CD4-positive, alpha-beta T cell treated with Interleukin-17A for 4 hours (primary cell): ENCODE measurements around the gene ISCA2.

Source experiments
- DNase-seq: peaks from one replicate; pipeline ENCODE4 v3.0.0-alpha.2; 2020; ENCODE audit warnings: mixed read lengths

The ISCA2 gene

DNA sequence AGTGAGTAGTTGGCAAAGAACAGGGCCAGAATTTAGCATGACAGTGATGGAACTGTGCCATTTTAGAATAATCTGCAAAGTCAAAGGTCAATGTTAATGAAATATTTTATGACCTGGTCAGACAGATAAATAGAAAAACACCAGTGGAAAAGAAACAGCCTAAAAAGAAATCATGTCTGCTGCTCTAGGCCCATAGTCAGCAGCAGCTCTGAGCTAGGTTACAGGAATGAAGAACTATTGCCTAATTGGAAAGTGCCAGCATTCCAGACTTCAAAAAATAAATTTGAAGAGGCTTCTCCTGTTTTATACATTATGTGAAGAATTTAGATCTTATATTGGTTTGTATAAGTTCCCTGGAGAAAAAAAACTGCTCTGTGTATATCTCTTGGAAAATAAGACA is 10.2 kb upstream of the ISCA2 start:
- DNase-seq: no peak

DNA sequence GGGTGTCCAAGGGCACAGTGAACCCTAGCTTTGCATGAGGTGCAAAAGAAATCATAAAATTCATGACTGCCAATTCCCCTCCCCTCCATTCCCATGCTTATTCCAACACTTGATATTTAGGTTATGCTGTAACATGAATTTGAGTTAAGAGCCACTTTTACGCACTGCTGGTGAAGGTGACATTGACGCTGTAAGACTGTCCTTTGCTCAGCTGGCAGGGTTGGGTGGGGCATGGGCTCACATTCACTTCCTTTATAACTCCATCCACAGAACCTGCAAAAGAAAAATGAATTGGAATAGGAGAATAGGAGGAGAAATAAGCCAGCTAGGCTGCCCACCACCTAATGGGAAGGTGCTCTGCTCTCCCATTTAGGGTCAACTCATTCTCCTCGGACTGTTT is 7.4 kb upstream of the ISCA2 start:
- DNase-seq: no peak

DNA sequence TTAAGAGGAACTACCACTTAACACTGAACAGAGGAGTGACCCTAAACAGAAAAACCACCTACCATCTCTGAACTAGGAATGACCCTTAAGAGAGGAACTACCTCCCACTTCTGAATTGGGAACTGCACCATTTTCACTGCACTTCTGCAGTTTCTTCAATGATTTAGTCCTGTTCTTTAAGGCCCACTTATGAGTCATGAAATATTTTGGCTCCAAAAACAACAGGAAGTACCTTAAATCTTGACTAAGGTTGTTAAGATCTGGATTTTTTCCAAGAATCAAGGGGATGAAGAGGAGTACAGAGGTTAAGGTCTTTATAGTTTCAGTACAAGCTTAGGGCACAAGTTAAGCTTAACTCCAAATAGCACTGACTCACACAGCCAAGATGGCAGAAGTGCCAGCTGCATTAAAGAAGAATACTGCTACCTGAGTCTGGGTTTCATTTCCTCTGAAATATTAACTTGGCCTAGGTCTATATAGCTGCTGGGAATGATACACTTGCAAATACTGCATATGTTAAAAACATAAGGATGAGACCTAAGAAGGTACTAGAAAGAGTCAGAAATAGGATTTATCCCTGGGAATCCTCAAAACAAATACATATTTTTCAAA is 4.7 kb upstream of the ISCA2 start:
- DNase-seq: no peak

DNA sequence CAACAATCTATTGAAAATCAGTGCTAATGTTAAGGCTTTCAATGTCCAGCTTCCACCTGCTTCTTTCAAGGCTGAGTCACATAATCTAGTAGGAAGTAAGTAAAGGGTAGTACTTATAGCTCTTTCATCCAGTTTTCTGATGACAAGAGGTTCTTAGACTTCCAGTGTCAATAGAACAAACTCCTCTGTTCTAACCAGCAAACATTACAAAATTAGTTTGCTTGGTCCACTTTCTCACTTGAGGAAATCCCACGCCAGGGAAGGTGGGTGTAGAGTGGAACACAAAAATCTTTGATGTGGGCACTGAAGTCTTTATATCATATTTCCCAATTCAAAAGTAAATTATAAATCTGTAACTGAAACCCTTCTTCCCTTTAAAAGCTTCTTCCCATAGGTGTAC is 3.1 kb upstream of the ISCA2 start:
- DNase-seq: no peak

DNA sequence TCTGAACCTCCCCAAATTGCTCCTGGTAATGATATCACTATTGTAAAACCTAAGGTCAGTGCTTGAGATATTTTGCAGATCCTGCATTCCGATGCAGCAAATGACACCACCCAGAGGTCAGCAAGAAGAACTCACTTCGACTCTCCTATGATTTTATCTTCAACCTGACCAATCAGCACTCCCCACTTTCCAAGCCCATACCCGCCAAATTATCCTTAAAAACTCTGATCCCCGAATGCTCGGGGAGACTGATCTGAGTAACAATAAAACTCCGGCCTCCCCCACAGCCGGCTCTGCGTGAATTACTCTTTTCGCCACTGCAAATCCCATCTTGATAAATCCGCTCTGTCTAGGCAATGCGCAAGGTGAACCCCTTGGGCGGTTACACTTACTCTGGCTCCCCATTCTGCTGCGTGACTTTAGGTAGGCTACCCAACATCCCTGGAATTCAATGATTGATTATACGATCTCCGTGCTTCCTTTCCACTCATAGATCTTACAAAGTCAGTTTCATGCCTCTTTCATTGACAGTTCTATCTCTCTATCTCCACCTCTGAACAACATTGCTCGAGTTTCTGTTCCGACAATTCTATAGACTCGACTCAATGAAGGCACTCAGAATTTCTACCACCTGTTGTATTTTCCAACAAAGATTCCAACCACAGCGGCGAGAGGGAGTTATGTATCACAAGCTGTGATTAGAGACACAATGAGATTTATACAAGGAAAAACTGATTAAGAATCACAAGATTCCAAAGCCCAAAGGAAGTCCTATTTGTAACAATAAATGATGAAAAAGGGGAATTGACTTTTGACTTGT is 1.4 kb upstream of the ISCA2 start:
- peak; percentile 13 for DNase-seq

DNA sequence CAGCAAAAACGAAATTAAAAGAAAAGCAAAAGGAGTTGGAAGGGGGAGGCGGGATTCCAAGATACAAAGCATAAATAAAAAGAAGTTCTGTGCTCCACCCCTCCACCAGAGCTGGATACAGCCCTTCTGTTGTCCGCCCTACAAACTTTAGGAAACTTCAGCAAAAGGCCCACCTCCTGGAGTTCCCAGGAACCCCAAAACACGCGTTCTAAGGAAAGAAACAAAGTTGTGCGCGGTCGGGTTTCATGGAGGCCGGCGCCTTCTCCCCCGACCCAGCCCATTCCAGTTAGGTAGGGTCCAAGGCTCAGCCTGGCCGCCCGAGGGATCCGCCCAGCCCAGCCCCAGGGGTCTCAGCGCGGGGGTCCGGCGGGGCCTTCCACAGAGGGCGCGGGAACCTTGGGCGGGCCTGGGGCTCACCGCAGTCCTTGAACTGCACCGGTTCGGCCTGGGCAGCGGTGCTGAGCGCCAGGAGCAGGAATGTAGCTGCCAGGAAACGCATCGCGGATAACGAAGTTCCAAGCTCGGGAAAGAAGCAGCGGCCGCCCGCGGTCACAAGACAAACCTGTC is 706 bp upstream of the ISCA2 start, which contains the start of gene NPC2:
Gene NPC2, minus strand, starts transcription at position 530 of the 567 bp plus-strand sequence. Its CDS starts 31 bp downstream, at position 499.
- DNase-seq: no peak

DNA sequence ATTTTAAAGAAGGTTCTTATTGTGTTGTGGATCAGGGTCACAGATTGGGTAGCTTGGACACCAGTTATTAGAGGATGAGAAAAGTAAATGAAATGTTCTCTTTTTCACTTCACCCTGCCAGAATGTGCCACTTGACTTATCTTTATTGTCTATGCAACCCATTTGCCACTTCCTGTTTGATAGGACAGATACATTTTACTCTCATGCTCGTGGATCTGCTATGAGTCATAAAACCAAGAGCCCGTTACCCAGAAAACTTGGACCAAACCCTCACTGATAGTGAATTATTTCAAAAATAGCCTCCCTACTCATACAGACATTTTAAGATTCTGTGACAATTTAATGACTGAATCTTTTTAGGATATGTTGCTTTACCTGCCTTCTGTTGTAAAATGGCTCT is 1.8 kb downstream of the ISCA2 start:
- DNase-seq: no peak

DNA sequence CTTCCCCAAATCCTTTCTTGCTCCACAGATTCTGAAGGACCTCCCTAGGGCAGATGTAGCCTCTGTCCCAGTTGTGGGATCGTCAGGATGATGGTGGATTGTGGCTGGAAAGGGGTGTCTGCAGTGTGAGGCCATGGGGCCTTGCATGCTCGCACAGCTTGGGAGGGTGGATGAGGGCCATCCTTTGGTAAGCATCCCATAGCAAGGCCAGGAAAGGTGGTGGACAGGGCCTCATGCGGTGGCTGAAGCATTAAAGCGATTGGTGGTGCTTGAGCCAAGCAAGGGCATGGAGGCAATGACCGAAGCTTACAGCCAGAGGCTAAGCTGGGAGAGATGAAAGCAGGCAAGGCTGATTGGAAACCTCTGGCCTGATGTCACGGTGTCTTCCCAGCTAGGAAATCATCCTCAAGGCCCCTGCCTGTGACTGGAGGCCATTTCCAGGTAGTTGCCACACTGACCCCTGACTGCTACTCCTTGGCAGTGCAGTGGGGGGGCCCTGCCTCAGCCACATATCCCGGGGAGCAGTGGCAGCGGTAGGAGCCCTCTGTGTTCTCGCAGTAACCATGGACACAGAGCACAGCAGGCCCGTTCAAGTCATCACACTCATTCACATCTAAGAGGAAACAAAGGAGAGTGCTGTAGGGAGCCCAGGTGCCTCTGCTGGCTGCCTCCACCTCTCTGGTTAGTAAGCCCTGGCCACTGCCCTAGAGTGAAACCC is 7.0 kb downstream of the ISCA2 start:
- no peak for DNase-seq

DNA sequence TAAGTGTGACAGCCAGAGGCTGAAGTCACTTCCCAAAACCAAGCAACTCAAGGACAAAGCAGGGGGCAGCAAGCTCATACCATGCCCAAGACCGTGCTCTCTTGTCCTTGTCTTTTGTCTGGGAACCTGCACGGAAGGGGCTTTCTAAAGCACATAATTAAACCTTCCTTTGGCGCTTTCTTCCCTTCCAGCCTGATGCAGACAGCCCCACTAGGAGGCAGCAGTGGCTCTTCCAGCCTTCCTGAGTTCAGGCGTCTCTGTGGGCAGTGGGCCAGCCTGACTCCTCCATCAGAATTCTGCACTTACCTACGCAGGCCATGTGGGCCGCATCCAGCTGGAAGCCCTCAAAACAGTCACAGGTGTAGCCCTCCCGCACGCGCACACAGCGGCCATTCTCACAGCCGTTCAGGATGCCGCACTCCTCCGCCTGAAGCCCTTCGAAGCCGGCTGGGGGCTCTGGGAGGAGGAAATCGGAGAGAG is 7.6 kb downstream of the ISCA2 start:
- no peak for DNase-seq

DNA sequence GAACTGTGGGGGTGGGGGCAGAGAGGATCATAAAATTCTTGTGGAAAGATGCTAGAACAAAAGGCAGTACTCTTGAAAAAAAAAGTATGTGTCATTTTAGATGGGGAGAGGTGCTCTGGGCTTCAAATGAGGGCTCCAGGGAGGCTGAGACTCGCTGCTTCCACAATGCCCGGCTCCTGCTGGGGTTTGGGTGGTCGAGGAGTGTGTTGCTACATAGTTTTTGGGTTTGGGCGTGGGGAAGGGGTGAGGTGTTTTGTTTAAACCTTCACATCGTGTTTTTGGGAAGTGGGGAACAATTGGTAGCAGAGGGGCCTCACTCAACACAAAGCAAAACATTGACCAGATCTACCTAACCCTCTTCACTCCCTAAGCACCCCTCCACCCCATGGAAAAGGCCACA is 8.1 kb downstream of the ISCA2 start:
- no peak for DNase-seq

DNA sequence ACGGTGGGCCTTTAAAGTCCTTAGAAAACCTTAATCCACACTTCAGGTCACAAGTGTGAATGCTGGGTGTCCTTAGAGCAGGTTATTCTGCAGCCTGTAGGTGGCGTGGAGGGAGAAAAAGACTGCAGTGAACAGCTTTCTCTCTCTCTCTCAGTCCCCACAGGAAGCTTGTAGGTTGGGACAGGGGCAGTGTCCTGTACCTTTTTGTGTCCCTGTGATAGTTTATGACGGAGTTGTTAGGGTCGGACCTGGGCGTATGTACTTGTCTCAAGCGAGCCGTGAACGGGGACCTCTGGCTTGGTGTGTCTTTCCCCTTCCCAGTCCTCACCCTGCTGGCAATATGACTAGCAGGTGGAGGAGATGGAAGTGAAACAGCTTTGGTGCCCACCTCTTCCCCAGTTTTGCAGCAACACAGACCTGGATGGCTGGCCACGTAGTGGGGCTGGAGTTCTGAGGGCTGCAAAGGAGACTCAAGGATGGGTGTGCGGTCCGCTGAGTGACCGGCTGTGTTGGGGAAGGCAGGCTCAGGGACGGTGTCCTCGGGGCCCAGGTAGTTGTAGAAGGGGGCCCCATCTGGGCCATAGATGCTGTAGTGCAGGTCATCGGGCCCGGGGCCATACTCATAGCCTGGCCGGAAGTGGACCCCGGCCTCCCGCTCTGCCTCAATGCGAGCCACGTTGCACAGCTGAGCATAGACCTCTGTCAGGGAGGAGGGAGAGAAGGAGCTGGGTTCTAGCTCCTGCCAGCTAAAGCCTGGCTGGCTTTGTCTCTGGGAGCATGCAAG is 8.9 kb downstream of the ISCA2 start:
- DNase-seq: no peak

DNA sequence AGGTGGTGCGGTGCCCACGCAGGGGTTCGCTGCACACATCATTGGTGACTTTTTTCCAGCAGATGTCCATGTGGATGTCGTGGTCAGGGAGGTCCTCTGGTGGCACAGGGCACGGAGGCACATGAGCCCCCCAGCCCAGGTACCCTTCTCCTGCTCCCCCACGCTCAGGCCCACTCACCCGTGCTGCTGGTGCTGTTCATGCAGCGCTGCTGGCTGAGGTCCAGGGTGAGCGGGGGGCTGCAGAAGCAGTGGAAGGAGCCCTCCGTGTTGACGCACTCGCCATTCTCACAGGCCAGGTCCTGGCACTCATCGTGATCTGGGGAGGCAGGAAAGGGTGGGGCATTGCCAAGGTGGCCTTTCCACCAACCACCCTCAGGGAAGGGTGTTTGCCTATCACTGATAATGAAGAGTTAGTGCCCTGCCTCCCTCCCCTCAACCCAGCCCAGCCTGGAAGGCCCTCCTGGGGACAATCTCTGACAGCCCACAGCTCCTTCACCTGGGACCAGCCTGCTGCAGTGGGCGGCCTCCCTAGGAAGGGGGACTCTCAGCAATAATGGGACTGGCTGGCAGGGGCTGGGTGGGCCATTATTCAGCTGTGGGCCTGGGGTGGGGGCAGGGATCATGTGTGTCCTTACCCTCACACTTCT is 9.8 kb downstream of the ISCA2 start:
- DNase-seq: no peak

DNA sequence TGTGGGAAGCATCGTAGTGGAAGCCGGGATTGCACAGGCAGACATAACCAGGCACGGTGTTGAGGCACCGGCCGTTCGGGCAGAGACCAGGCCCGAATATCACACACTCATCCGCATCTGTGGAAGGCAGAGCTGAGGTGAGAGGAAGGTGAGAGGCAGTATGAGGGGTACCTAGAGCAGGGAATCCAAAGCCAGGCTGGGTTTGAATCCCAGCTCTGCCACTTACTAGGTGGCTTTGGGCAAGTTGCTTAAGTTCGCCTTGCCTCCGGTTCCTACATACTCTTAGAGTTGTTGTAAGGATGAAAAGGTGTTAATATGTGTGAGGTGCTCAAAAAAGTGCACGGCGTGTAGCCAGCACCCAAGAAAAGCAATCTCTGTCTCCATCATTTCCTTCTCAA is 10.4 kb downstream of the ISCA2 start:
- DNase-seq: no peak

DNA sequence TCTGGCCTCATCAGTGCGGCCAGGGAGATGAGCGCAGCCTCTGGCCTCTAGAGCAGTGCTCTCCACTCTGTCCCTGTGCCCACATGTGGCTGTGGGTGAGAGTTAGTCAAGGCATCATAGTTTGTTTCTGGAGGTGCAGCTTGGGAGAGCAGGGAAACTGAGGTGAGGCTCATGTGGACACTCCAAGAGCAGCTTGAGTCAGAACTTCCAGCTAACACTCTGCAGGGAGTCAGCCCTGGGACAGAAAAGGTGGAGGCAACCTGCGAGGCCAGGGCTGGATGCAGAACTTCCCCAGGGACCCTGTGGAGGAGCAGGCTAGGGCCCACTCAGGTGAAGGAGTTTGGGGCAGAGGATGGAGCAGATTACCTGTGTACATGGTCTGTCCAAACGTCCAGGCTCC is 10.8 kb downstream of the ISCA2 start:
- no peak for DNase-seq

DNA sequence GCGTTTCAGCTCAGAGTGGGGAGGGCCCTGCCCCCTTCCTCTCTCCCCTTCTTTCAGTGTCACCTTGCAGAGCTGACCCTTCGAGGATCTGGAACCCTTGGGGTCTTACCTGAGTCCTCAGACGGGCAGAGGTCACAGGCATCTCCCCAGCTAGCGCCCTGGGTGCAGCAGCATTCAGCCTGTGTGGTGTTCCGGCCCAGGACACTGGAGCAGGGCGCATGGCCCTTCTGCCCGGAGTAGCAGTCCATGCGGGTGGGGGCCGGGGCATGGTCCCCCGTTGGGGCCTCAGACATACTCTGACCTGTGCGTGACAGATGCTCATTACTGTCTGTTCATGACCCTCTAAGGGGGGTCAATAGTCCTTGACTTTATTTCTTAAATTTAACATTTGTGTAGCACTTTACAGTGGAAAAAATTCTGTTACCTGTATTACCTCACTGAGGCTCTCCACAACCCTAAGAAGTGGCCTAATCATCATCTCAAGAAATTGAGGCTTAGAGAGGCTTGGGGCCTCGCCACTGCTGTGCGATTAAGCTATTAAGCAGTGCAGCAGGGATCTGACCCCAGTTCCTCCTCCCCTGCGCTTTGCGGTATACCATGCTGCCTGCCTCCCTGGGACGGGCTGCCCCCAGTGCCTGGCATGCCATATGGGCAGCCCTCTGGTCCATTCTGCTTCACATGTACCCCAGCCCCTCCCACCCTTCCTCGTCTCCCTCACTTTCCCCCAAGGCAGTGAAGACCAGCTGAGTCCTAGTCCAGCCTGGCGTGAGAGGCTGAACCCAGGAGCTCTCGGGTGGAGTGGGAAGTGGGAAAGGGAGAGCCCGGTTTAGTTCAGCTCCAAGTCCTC is 11.5 kb downstream of the ISCA2 start:
- DNase-seq: no peak

DNA sequence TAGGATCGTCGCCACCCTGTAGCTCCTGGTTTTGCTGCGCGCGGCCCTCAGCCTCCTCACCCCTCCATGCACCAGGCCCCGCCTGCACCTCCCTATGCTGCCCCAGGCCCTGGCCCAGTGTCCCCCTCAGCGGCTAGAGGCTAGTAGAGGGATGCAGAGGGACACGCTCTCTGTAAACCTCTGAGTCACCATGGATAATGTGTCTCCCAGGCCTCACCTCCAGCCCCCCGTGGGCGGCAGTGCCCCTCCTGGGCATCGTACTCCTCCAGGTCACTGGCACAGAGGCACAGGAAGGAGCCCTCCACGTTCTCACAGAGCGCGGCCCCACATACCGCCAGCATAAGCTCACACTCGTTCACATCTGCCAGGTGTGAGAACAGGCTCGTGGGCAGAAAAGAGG is 12.3 kb downstream of the ISCA2 start:
- no peak for DNase-seq

DNA sequence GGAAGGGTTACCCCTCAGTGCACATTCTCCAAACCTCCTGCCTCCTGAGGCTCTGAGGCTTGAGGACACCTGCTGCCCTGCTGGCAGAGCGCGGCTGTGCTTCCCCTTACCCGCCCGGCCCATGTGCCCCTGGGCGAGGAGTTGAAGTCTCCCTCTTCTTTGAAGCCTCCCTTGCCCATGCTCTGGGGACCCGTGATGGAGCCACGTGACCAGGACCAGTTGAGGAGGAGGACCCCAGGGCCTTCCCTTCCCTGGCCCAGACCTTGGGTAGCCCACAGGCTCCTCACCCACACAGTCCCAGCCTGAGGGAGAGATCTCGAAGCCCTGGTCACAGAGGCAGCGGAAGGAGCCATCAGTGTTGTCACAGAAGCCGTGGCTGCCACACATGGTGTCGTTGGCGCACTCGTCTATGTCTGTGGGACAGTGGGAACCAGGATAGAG is 12.9 kb downstream of the ISCA2 start:
- DNase-seq: no peak

DNA sequence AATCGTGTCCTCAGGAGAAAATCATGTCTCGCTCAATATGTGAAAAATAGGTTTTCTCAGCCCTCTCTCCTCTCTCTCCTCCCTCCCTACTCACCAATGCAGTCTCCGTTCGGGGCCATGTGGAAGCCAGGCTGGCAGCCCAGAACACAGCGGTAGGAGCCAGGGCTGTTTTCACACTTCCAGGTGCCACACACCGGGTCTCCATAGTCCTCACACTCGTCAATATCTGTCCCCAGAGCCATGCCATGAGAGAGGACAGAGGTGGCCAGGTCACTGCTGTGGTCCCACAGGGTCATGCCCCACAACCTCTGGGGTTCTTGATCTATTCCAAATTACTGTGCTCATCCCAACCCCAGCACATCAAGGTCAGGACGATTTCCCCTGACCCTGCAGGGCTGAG is 13.5 kb downstream of the ISCA2 start:
- no peak for DNase-seq

DNA sequence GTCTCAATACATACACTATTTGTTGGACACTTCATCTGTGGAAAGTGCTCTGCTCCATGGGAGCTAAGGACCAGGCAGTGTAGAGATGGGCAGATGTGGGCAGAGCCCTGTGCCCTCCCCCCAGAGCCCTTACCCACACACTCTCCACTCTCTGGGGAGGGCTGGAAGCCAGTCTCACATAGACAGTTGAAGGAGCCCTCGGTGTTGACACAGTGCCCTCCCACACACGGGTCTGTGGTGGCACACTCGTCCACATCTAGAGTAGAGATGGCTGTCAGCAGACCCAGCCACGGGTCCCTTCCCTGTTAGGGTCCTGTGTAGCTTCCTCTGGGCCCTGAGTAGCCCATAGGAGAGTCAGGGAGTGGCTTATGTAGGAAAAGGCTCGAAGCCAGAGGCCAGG is 14.3 kb downstream of the ISCA2 start:
- no peak for DNase-seq

DNA sequence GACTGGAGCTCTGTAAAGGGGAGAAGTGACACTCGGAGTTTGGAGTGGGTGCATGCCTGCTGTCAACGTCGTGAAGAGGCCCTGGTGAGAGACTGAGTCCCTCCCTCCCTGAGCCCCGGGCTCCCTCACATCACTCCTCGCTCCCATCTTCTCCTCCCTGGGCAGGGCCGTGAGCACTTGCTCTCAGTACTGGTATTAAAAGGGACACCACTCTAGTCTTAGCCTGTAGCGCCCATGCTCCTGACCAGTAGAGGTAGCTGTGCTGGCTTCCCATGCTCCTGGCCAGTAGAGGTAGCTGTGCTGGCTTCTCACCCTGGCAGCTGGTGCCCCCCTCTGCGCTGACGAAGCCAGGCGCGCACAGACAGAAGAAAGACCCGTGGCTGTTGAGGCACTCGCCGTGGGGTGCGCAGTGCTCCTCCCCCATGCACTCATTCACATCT is 14.7 kb downstream of the ISCA2 start:
- DNase-seq: no peak

DNA sequence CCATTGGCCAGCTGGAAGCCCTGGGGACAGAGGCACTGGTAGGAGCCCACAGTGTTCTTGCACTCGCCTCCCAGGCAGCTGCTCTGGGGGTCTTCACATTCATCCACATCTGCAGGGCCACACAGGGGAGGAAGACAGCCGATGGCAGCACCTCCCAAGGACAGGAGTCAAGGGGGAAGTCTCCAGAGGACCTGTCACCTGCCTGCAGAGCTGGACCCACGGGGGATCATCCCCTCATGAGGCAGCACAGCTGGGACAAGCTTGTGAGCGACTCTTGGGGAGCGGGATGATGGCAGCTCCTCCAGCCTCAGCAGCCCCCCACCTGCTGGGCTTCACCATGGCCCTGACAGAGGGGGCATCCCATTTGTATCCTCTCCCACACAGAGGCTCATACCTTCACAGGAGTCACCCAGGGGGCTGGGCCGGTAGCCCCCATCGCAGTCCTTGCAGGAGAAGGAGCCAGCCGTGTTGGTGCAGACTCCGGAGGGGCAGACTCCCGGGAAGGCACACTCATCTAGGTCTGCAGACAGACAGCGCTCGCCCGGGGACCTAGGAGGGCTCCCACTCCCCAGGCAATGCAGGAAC is 15.4 kb downstream of the ISCA2 start:
- no peak for DNase-seq
